Neural cell (in vitro differentiated cells): ENCODE results near the gene COMMD8. TPM values are rescaled to one million over a fixed set of nuclear protein-coding genes. Genes with fewer than 3 reads are reported as not detected.

Experiments used
- H2AFZ ChIP-seq: fragments of 200-600, 300-800 bp; sonication (generic), shearing (Covaris generic); 2 replicates; pipeline ENCODE4 v1.6.0; 2014; ENCODE audit warnings: low read depth, mild to moderate bottlenecking, antibody characterized with exemption, low read length, moderate library complexity
- H3F3A ChIP-seq: fragments of 200-600 bp; shearing (Covaris generic); 2 replicates; pipeline ENCODE4 v1.6.1; 2016; ENCODE audit warnings: mild to moderate bottlenecking, moderate library complexity, mixed read lengths, antibody characterized with exemption, low read length; ENCODE audit not compliant: insufficient read depth, poor library complexity, severe bottlenecking
- H3K27ac ChIP-seq: fragments of 200-600, 300-800 bp; sonication (generic), shearing (Covaris generic); 2 replicates; pipeline ENCODE4 v1.5.1; 2014; ENCODE audit warnings: mild to moderate bottlenecking, low read length, moderate library complexity
- H3K27me3 ChIP-seq: fragments of 300-800, 200-600 bp; sonication (generic), shearing (Covaris generic); 2 replicates; pipeline ENCODE4 v1.6.0; 2014; ENCODE audit warnings: mild to moderate bottlenecking, low read depth, low read length, moderate library complexity; ENCODE audit not compliant: insufficient read depth
- H3K36me3 ChIP-seq: fragments of 300-800, 200-600 bp; sonication (generic), shearing (Covaris generic); 2 replicates; pipeline ENCODE4 v1.5.1; 2014; ENCODE audit warnings: mild to moderate bottlenecking, antibody characterized with exemption, low read length, moderate library complexity; ENCODE audit not compliant: insufficient read depth
- H3K4me2 ChIP-seq: fragments of 300-800, 200-600 bp; sonication (generic), shearing (Covaris generic); 2 replicates; pipeline ENCODE4 v1.6.0; 2014; ENCODE audit warnings: mild to moderate bottlenecking, low read length
- H3K4me3 ChIP-seq: fragments of 300-800, 200-600 bp; sonication (generic), shearing (Covaris generic); 2 replicates; pipeline ENCODE4 v1.5.1; 2014; ENCODE audit warnings: mild to moderate bottlenecking, low read length, moderate library complexity
- H3K79me2 ChIP-seq: fragments of 200-600 bp; shearing (Covaris generic); replicated peaks from 2 replicates; pipeline ENCODE4 v1.6.0; 2014; ENCODE audit warnings: mild to moderate bottlenecking, low read length, moderate library complexity; ENCODE audit not compliant: insufficient read depth
- H3K9ac ChIP-seq: fragments of 300-800, 200-600 bp; sonication (generic), shearing (Covaris generic); 2 replicates; pipeline ENCODE4 v1.6.1; 2016; ENCODE audit warnings: mild to moderate bottlenecking, low read length, mixed read lengths
- H3K9me2 ChIP-seq: fragments of 200-600 bp; shearing (Covaris generic); 2 replicates; pipeline ENCODE4 v1.6.1; 2016; ENCODE audit warnings: mild to moderate bottlenecking, low read length, mixed read lengths; ENCODE audit not compliant: insufficient read depth
- H3K9me3 ChIP-seq: fragments of 200-600, 300-800 bp; sonication (generic), shearing (Covaris generic); 2 replicates; pipeline ENCODE4 v1.6.1; 2016; ENCODE audit warnings: mild to moderate bottlenecking, mixed run types, low read length, moderate library complexity, mixed read lengths
- H4K20me1 ChIP-seq: fragments of 200-600 bp; shearing (Covaris generic); 2 replicates; pipeline ENCODE4 v1.6.1; 2016; ENCODE audit warnings: mild to moderate bottlenecking, mixed run types; ENCODE audit not compliant: insufficient read depth
- EP300 ChIP-seq: fragments of 450-650 bp; conservative IDR thresholded peaks from 2 replicates; pipeline ENCODE4 v1.6.1; 2014; ENCODE audit warnings: antibody characterized with exemption, mild to moderate bottlenecking, moderate library complexity; ENCODE audit not compliant: poor library complexity, severe bottlenecking
- EZH2 ChIP-seq: fragments of 200-600, 300-800 bp; shearing (Covaris generic), sonication (generic); IDR thresholded peaks from 2 replicates; pipeline ENCODE4 v1.6.1; 2014; ENCODE audit warnings: antibody characterized with exemption, low read length, borderline replicate concordance, mild to moderate bottlenecking; ENCODE audit not compliant: insufficient read depth, poor library complexity, severe bottlenecking
- MXI1 ChIP-seq: fragments of 450-650 bp; conservative IDR thresholded peaks from 2 replicates; pipeline ENCODE4 v1.6.1; 2014; ENCODE audit warnings: antibody characterized with exemption, mild to moderate bottlenecking; ENCODE audit not compliant: poor library complexity, severe bottlenecking
- POLR2AphosphoS5 ChIP-seq: IDR thresholded peaks from 2 replicates; pipeline ENCODE4 v1.6.1; 2012
- RAD21 ChIP-seq: fragments of 450-650 bp; conservative IDR thresholded peaks from 2 replicates; pipeline ENCODE4 v1.6.1; 2014; ENCODE audit warnings: antibody characterized with exemption, mild to moderate bottlenecking, moderate library complexity
- SMC3 ChIP-seq: fragments of 450-650 bp; conservative IDR thresholded peaks from 2 replicates; pipeline ENCODE4 v1.6.1; 2014; ENCODE audit warnings: antibody characterized with exemption, mild to moderate bottlenecking, moderate library complexity; ENCODE audit not compliant: poor library complexity
- TAF1 ChIP-seq: IDR thresholded peaks from 2 replicates; pipeline ENCODE4 v1.6.1; 2012; ENCODE audit warnings: low read depth
- polyA plus RNA-seq: library from polyadenylated mRNA; depleted of rRNA; stranded (reverse); fragments of >200 nt; gene quantifications from 2 replicates; pipeline ENCODE4 v1.2.3, GENCODE V29; 2014
- TF ChIP-seq, protein P1 (sequence below): fragments of 450-650 bp; IDR thresholded peaks from 2 replicates; pipeline ENCODE4 v1.5.1; 2014; ENCODE audit warnings: antibody characterized with exemption, mild to moderate bottlenecking, moderate library complexity; ENCODE audit not compliant: poor library complexity, severe bottlenecking
- TF ChIP-seq, protein P2 (sequence below): IDR thresholded peaks from 2 replicates; pipeline ENCODE4 v1.6.1; 2012; ENCODE audit warnings: borderline replicate concordance

Gene COMMD8
- polyA plus RNA-seq, 1 donor from 2014 or later, result 29.6 TPM

DNA sequence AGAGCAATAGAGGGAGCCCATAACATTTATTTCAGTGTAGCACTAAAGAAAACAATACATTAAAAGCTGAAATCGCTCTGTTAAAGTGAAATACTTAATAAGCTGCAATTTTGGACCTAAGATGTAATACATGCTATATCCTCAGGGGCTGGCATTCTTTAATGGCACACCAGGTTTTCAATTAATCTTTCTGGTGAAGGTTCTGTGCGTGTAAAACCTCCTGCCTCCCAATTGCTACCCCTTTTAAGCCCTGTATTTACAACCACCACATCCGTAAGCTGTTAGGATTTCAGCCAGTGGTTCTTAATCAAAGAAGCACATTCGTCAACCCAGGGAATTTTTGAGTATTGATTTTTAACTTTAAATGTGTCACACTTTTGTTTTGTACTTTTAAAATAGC is 7.6 kb upstream of the COMMD8 start:
- Histone ChIP-seq H3K9me3 (no peaks in the 10 kb centered on the region), H3K4me2 (no peak overlapping the region), H2AFZ (no peak overlapping the region), H3K4me3 (no peak overlapping the region), H3K27me3 (no peaks in the 10 kb centered on the region), H4K20me1 (no peaks in the 10 kb centered on the region), H3K9ac (no peak overlapping the region), H3K27ac (no peak overlapping the region), H3F3A (no peaks in the 10 kb centered on the region), H3K9me2 (no peaks in the 10 kb centered on the region), H3K36me3 (no peaks in the 10 kb centered on the region), H3K79me2 (no peaks in the 10 kb centered on the region)
- TF ChIP-seq, protein P1, sequence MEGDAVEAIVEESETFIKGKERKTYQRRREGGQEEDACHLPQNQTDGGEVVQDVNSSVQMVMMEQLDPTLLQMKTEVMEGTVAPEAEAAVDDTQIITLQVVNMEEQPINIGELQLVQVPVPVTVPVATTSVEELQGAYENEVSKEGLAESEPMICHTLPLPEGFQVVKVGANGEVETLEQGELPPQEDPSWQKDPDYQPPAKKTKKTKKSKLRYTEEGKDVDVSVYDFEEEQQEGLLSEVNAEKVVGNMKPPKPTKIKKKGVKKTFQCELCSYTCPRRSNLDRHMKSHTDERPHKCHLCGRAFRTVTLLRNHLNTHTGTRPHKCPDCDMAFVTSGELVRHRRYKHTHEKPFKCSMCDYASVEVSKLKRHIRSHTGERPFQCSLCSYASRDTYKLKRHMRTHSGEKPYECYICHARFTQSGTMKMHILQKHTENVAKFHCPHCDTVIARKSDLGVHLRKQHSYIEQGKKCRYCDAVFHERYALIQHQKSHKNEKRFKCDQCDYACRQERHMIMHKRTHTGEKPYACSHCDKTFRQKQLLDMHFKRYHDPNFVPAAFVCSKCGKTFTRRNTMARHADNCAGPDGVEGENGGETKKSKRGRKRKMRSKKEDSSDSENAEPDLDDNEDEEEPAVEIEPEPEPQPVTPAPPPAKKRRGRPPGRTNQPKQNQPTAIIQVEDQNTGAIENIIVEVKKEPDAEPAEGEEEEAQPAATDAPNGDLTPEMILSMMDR, result no peak
- TF ChIP-seq TAF1 (no peak), RAD21 (no peak), MXI1 (no peak), EP300 (no peak), EZH2 (no peak), SMC3 (no peak), POLR2AphosphoS5 (no peak)
- TF ChIP-seq, protein P2, sequence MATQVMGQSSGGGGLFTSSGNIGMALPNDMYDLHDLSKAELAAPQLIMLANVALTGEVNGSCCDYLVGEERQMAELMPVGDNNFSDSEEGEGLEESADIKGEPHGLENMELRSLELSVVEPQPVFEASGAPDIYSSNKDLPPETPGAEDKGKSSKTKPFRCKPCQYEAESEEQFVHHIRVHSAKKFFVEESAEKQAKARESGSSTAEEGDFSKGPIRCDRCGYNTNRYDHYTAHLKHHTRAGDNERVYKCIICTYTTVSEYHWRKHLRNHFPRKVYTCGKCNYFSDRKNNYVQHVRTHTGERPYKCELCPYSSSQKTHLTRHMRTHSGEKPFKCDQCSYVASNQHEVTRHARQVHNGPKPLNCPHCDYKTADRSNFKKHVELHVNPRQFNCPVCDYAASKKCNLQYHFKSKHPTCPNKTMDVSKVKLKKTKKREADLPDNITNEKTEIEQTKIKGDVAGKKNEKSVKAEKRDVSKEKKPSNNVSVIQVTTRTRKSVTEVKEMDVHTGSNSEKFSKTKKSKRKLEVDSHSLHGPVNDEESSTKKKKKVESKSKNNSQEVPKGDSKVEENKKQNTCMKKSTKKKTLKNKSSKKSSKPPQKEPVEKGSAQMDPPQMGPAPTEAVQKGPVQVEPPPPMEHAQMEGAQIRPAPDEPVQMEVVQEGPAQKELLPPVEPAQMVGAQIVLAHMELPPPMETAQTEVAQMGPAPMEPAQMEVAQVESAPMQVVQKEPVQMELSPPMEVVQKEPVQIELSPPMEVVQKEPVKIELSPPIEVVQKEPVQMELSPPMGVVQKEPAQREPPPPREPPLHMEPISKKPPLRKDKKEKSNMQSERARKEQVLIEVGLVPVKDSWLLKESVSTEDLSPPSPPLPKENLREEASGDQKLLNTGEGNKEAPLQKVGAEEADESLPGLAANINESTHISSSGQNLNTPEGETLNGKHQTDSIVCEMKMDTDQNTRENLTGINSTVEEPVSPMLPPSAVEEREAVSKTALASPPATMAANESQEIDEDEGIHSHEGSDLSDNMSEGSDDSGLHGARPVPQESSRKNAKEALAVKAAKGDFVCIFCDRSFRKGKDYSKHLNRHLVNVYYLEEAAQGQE, result no peak

GRCh38 chr4:47469951-47470350 is 6.4 kb upstream of the COMMD8 start:
- H3K27ac ChIP-seq, result no peak overlapping the region
- no peaks in the 10 kb centered on the region for H3F3A ChIP-seq
- H3K79me2 ChIP-seq, result no peaks in the 10 kb centered on the region
- no peak overlapping the region for H3K4me3 ChIP-seq
- no peaks in the 10 kb centered on the region for H3K36me3 ChIP-seq
- H2AFZ ChIP-seq, result no peak overlapping the region
- no peak overlapping the region for H3K4me2 ChIP-seq
- H3K9me2 ChIP-seq, result no peaks in the 10 kb centered on the region
- H3K9me3 ChIP-seq, result no peaks in the 10 kb centered on the region
- TF ChIP-seq EZH2 (no peak), RAD21 (no peak), MXI1 (no peak), SMC3 (no peak), EP300 (no peak)
- TF ChIP-seq, protein P1, result no peak
- TF ChIP-seq, protein P2, result no peak
- H4K20me1 ChIP-seq, result no peaks in the 10 kb centered on the region
- H3K27me3 ChIP-seq, result no peaks in the 10 kb centered on the region
- no peak overlapping the region for H3K9ac ChIP-seq
